ENCODE results near the gene SMOC2. TPM values are rescaled to one million over a fixed set of nuclear protein-coding genes. Genes with fewer than 3 reads are reported as not detected.

Gene SMOC2
- total and polyA plus RNA-seq, 8 donors = 7.1 to 18.8 (median 9.5) TPM

- H3K27ac ChIP-seq = no peak overlapping the region
- intact Hi-C loops (cut with DNase I) = no loop called here
Observed at GRCh38 chr6:168626046-168626602, 185.1 kb downstream of the SMOC2 start.

DNA sequence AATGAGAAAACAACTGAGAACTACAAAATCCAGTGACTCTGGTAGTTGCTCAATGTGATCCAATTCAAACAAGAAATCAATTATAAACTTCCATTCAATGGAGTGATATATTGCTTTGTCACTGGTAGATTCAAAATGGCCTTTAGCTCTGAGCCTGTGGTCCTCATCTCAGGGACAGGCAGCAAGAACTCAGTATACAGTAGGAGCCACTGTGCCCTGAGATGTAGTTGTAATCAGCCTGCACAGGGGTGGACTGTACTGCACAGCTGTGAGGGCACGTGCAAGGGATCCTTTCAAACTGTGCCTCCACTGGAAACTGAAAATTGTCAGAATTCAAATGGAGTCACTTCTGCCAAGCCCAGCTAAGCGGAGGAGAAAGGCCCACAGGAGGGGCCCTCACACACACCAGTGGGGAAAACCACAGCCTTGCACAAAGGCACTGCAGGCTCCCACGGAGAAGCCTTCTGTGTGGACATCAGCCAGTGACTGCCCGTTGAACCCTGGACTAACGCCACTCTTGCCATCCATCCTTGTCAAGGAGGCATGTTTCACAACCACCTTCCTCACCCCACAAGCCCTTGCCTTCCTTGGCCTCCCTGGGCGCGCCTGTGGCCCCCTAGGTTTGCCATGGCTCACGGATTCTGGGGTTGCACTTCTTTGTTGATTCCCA lies 186.7 kb downstream of the SMOC2 start:
- Histone ChIP-seq H3K27me3 (no peaks in the 10 kb centered on the region), H3K4me1 (no peaks in the 10 kb centered on the region), H3K4me3 (no peak overlapping the region), H3K27ac (no peak overlapping the region), H3K9me3 (peaks cover 0 to 4% of the 10 kb centered on the region in 2 donors), H3K36me3 (no peaks in the 10 kb centered on the region)
- ATAC-seq (no peak), DNase-seq (no peak)
- TF ChIP-seq CTCF (IDR thresholded peaks at IDR 0.05) = no peak
- intact Hi-C loops (cut with DNase I) = no loop called here

More at GRCh38 chr6:168626046-168626602, 185.1 kb downstream of the SMOC2 start:
- Histone ChIP-seq H3K9me3 (peaks cover 0 to 6% of the 10 kb centered on the region in 2 donors), H3K4me1 (no peaks in the 10 kb centered on the region), H3K4me3 (no peak overlapping the region), H3K27me3 (no peaks in the 10 kb centered on the region), H3K36me3 (no peaks in the 10 kb centered on the region)
- TF ChIP-seq CTCF (IDR thresholded peaks at IDR 0.05) = no peak
- DNase-seq (no peak), ATAC-seq (no peak)

DNA sequence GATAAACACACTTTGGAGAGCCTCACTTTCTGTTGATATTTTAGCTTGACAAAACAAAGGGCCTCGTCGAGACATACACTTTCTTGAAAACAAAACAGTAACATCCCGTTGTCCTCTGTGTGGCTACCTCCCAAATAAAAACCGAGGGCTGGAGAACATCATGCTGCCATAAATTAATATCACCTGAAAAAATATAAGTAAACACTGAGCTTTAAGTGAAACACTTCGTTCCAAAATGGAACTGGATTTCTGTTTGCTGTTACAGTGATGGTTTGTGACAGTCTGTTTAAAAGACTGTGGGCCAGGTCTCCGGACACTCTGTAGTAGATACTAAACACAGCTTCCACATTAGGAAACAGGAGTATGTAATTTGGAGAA lies 187.2 kb downstream of the SMOC2 start:
- TF ChIP-seq CTCF (IDR thresholded peaks at IDR 0.05) = no peak
- ATAC-seq = no peak
- no peak overlapping the region for H3K4me3 ChIP-seq

GRCh38 chr6:168628732-168629245 lies 187.8 kb downstream of the SMOC2 start:
- DNase-seq (peak in 1 of 4 donors; percentile 77), ATAC-seq (no peak)
- intact Hi-C loops (cut with DNase I) = no loop called here
- Histone ChIP-seq H3K9me3 (peaks cover 0 to 5% of the 10 kb centered on the region in 2 donors), H3K36me3 (no peaks in the 10 kb centered on the region), H3K4me3 (no peak overlapping the region), H3K27ac (no peak overlapping the region), H3K4me1 (no peaks in the 10 kb centered on the region), H3K27me3 (peaks cover 0 to 6% of the 10 kb centered on the region in 2 donors)
- TF ChIP-seq CTCF (IDR thresholded peaks at IDR 0.05) = no peak

More for the DNA sequence above, 187.2 kb downstream of the SMOC2 start:
- no peak overlapping the region for H3K27ac ChIP-seq
- DNase-seq = no peak
- intact Hi-C loops (cut with DNase I) = no loop called here
- no peaks in the 10 kb centered on the region for H3K4me1 ChIP-seq
- H3K36me3 ChIP-seq = no peaks in the 10 kb centered on the region
- H3K27me3 ChIP-seq = peaks cover 0 to under 1% of the 10 kb centered on the region in 2 donors
- peaks cover 0 to 4% of the 10 kb centered on the region in 2 donors for H3K9me3 ChIP-seq

DNA sequence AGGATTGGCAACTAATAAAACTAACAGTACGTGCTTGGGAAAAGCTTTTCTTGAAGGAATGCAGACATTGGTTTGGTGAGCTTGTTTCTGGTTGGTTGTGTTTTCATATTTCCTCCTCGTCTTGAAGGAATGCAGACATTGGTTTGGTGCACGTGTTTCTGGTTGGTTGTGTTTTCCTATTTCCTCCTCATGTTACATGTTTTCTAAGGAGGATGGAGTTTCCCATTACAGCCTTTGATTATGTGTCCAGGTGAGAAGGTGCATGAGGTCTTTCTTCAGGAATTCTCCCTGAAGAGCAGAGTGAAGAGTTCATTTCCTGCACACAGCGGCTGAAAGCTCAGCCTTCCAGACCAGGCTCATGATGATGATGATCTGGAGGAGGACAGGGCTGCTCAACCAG lies 190.6 kb downstream of the SMOC2 start:
- no peak for ATAC-seq
- Histone ChIP-seq H3K4me3 (no peak overlapping the region), H3K9me3 (peaks cover 0 to 8% of the 10 kb centered on the region in 2 donors), H3K36me3 (no peaks in the 10 kb centered on the region), H3K27ac (no peak overlapping the region), H3K4me1 (no peaks in the 10 kb centered on the region), H3K27me3 (peaks cover 0 to 21% of the 10 kb centered on the region in 2 donors)
- TF ChIP-seq CTCF (IDR thresholded peaks at IDR 0.05) = no peak
- no peak for DNase-seq
- intact Hi-C loops (cut with DNase I) = no loop called here
